NCI-H2196 treated with DMSO at 0.1 percent for 48 hours (cell line): ENCODE measurements around the gene LYZL1.
"Not testable (repeated sequence)": the region's sequence is repeated elsewhere in the genome, so short reads cannot be mapped to it uniquely, and the experiment has no call there.

Experiments
- DNase-seq: peaks from one replicate; lab custom pipeline; 2025; ENCODE audit not compliant: unreplicated experiment; lab: John Stamatoyannopoulos, UW

Gene LYZL1

GRCh38 chr10:29327746-29328102 is 38.9 kb downstream of the LYZL1 start:
- DNase-seq = no peak

GRCh38 chr10:29328983-29329382 is 40.1 kb downstream of the LYZL1 start:
- no peak for DNase-seq

GRCh38 chr10:29329420-29329819 is 40.5 kb downstream of the LYZL1 start:
- no peak for DNase-seq

- DNase-seq = no peak
Measured at GRCh38 chr10:29332061-29332760, 43.3 kb downstream of the LYZL1 start.

- no peak for DNase-seq
Measured at GRCh38 chr10:29332761-29333148, 43.9 kb downstream of the LYZL1 start.

- not testable (repeated sequence) for DNase-seq
Measured at GRCh38 chr10:29337526-29337925, 48.7 kb downstream of the LYZL1 start.

GRCh38 chr10:29343607-29344038 is 54.8 kb downstream of the LYZL1 start:
- no peak for DNase-seq

- DNase-seq = no peak
Measured at GRCh38 chr10:29344073-29344820, 55.4 kb downstream of the LYZL1 start.

- DNase-seq = no peak
Measured at GRCh38 chr10:29345144-29345909, 56.5 kb downstream of the LYZL1 start.

GRCh38 chr10:29345910-29346209 is 57.0 kb downstream of the LYZL1 start:
- DNase-seq = no peak

- DNase-seq = no peak
Measured at GRCh38 chr10:29346296-29347001, 57.6 kb downstream of the LYZL1 start.

GRCh38 chr10:29348836-29349235 is 60.0 kb downstream of the LYZL1 start:
- DNase-seq = no peak

GRCh38 chr10:29353305-29353704 is 64.4 kb downstream of the LYZL1 start:
- DNase-seq = no peak

- no peak for DNase-seq
Measured at GRCh38 chr10:29353887-29354561, 65.2 kb downstream of the LYZL1 start.

- no peak for DNase-seq
Measured at GRCh38 chr10:29355411-29355991, 66.6 kb downstream of the LYZL1 start.

GRCh38 chr10:29356931-29357330 is 68.1 kb downstream of the LYZL1 start:
- DNase-seq = no peak

- DNase-seq = no peak
Measured at GRCh38 chr10:29358010-29358616, 69.2 kb downstream of the LYZL1 start.

GRCh38 chr10:29360215-29360853 is 71.5 kb downstream of the LYZL1 start:
- not testable (repeated sequence) for DNase-seq
